ENCODE data around the gene ARL16. TPM values are rescaled to one million over a fixed set of nuclear protein-coding genes. Genes with fewer than 3 reads are reported as not detected.
A peak's percentile ranks its signal among the peaks of the same experiment; 100 is the strongest.

ARL16 gene
- total RNA-seq, 1 experiment from 2014 or later: 46.7 TPM

GRCh38 chr17:81727324-81728031 lies 43.9 kb upstream of the ARL16 start:
- ATAC-seq (no peak; the same call in 1 of the 2 replicates), DNase-seq (ENCODE audit: low spot score) (no peak)
- CTCF ChIA-PET: no interaction called here

GRCh38 chr17:81726004-81726403 lies 42.4 kb upstream of the ARL16 start:
- H3K4me1 Mint-ChIP-seq: peaks cover 10% of the 10 kb centered on the region
- POLR2A ChIA-PET: interaction anchor here (0.7 kb wide), 1 partner anchor 130 kb away, joined by 3 read pairs; no protein-coding TSS in a partner anchor
- no peak for ATAC-seq
- no peaks in the 10 kb centered on the region for H3K9me3 Mint-ChIP-seq
- CTCF ChIA-PET: interaction anchor here (0.6 to 1.7 kb wide), 2 partner anchors 13 to 1416 kb away, joined by 3 to 4 read pairs; no protein-coding TSS in a partner anchor
- H3K36me3 Mint-ChIP-seq: no peaks in the 10 kb centered on the region
- H3K27me3 Mint-ChIP-seq (ENCODE audit: low read depth): no peaks in the 10 kb centered on the region
- no peak for DNase-seq (ENCODE audit: low spot score)
- no peak overlapping the region; the same call in 1 of the 2 replicates for H3K27ac Mint-ChIP-seq
- H3K4me3 Mint-ChIP-seq: no peak overlapping the region
- TF ChIP-seq ELF4 (CRISPR knock-in tag; IDR thresholded peaks at IDR 0.05; ENCODE audit: low read depth) (no peak), ZNF671 (CRISPR knock-in tag; IDR thresholded peaks at IDR 0.05) (no peak), ZNF423 (CRISPR knock-in tag; IDR thresholded peaks at IDR 0.05) (no peak), ATF6 (CRISPR knock-in tag; IDR thresholded peaks at IDR 0.05) (no peak), CDX4 (CRISPR knock-in tag; IDR thresholded peaks at IDR 0.05; ENCODE audit: borderline replicate concordance) (no peak), TP53 (CRISPR knock-in tag; IDR thresholded peaks at IDR 0.05) (no peak), ERG (CRISPR knock-in tag; IDR thresholded peaks at IDR 0.05) (no peak), ZMAT4 (CRISPR knock-in tag; IDR thresholded peaks at IDR 0.05) (no peak), NFATC4 (CRISPR knock-in tag; IDR thresholded peaks at IDR 0.05) (no peak), ZBTB43 (CRISPR knock-in tag; IDR thresholded peaks at IDR 0.05) (no peak), PREB (CRISPR knock-in tag; IDR thresholded peaks at IDR 0.05; ENCODE audit: borderline replicate concordance) (no peak), TCF7 (CRISPR knock-in tag; IDR thresholded peaks at IDR 0.05; ENCODE audit: low read depth) (no peak), MYBL2 (CRISPR knock-in tag; IDR thresholded peaks at IDR 0.05) (no peak), NR1H2 (CRISPR knock-in tag; IDR thresholded peaks at IDR 0.05) (no peak), ATF3 (CRISPR knock-in tag; conservative IDR thresholded peaks at IDR 0.05) (no peak), ZSCAN18 (CRISPR knock-in tag; IDR thresholded peaks at IDR 0.05) (no peak), KAT7 (CRISPR knock-in tag; IDR thresholded peaks at IDR 0.05; ENCODE audit: borderline replicate concordance) (no peak), EMX1 (CRISPR knock-in tag; IDR thresholded peaks at IDR 0.05) (no peak)

More at GRCh38 chr17:81727324-81728031, 43.9 kb upstream of the ARL16 start:
- no peaks in the 10 kb centered on the region for H3K9me3 Mint-ChIP-seq
- no peaks in the 10 kb centered on the region for H3K27me3 Mint-ChIP-seq (ENCODE audit: low read depth)
- no peaks in the 10 kb centered on the region for H3K36me3 Mint-ChIP-seq
- peaks cover 19% of the 10 kb centered on the region for H3K4me1 Mint-ChIP-seq
- POLR2A ChIA-PET: no interaction called here
- H3K4me3 Mint-ChIP-seq: no peak overlapping the region
- no peak for TF ChIP-seq ZNF512 (CRISPR knock-in tag; IDR thresholded peaks at IDR 0.05; ENCODE audit: borderline replicate concordance)
- TF ChIP-seq ZNF671 (CRISPR knock-in tag; IDR thresholded peaks at IDR 0.05): no peak
- no peak for TF ChIP-seq MLX (CRISPR knock-in tag; IDR thresholded peaks at IDR 0.05)
- TF ChIP-seq GABPB1 (CRISPR knock-in tag; IDR thresholded peaks at IDR 0.05): peak; percentile 89
- no peak overlapping the region for H3K27ac Mint-ChIP-seq
